Measurements from ENCODE around the gene TAS2R42. TPM values are rescaled to one million over a fixed set of nuclear protein-coding genes. Genes with fewer than 3 reads are reported as not detected.

Gene TAS2R42
- polyA plus RNA-seq, 1 experiment, result not detected

DNA sequence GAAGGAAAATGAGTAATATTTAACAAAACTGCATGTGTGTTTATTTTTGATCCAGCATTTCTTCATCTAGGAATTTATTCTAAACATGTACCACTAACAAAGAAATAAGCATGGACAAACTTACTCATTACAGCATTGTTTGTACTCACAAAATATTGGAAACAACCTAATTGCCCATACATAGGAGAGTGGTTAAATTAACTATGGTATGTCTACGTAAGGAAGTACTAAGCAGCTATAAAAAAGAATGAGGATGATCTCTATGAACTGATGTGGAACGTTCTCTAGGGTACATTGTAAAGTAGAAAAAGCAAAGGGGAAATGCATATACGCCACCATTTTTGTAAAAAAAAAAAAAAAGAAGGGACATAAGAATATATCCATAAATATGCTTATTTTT is 17.4 kb upstream of the TAS2R42 start:
- no peaks in the 10 kb centered on the region for H3K9me3 ChIP-seq (ENCODE audit: control insufficient read depth, insufficient read depth, low read length)
- H3K4me3 ChIP-seq (ENCODE audit: low read depth, low read length), result no peak overlapping the region
- TF ChIP-seq, protein P1, sequence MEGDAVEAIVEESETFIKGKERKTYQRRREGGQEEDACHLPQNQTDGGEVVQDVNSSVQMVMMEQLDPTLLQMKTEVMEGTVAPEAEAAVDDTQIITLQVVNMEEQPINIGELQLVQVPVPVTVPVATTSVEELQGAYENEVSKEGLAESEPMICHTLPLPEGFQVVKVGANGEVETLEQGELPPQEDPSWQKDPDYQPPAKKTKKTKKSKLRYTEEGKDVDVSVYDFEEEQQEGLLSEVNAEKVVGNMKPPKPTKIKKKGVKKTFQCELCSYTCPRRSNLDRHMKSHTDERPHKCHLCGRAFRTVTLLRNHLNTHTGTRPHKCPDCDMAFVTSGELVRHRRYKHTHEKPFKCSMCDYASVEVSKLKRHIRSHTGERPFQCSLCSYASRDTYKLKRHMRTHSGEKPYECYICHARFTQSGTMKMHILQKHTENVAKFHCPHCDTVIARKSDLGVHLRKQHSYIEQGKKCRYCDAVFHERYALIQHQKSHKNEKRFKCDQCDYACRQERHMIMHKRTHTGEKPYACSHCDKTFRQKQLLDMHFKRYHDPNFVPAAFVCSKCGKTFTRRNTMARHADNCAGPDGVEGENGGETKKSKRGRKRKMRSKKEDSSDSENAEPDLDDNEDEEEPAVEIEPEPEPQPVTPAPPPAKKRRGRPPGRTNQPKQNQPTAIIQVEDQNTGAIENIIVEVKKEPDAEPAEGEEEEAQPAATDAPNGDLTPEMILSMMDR (IDR thresholded peaks at IDR 0.05; ENCODE audit: low read depth, low read length), result no peak
- no peak overlapping the region for H3K27ac ChIP-seq (ENCODE audit: low read depth, low read length)
- ChIA-PET CTCF (interaction anchor here (0.8 to 1.3 kb wide), 2 partner anchors 429 to 433 kb away, joined by 3 to 6 read pairs; no protein-coding TSS in a partner anchor), POLR2A (no interaction called here)
- DNase-seq (ENCODE audit: low read depth, low spot score), result no peak
- H3K27me3 ChIP-seq (ENCODE audit: control insufficient read depth, insufficient read depth, low read length), result no peaks in the 10 kb centered on the region

DNA sequence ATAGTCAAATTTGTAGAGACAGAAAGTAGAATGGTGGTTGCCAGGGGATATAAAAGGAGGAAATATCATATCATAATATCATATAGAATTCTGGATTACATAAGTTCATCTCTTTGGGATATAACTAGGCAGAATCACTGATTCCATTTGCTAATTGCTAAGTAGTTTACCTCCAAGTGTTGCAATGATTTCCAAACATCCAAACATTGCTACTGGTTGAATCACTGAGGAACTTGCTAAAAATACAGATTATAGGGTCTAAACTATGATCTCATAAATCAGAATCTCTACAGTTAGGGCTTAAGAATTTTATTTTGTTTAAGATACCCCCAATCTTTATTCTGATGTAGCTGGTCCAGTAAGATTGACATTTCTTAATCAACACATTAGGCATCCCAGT is 16.1 kb upstream of the TAS2R42 start:
- no peaks in the 10 kb centered on the region for H3K27me3 ChIP-seq (ENCODE audit: control insufficient read depth, insufficient read depth, low read length)
- H3K4me3 ChIP-seq (ENCODE audit: low read depth, low read length), result no peak overlapping the region
- TF ChIP-seq, protein P1 (IDR thresholded peaks at IDR 0.05; ENCODE audit: low read depth, low read length), result no peak
- no peaks in the 10 kb centered on the region for H3K9me3 ChIP-seq (ENCODE audit: control insufficient read depth, insufficient read depth, low read length)
- DNase-seq (ENCODE audit: low read depth, low spot score), result no peak
- no peak overlapping the region for H3K27ac ChIP-seq (ENCODE audit: low read depth, low read length)
- POLR2A ChIA-PET, result no interaction called here
- CTCF ChIA-PET, result interaction anchor here (5.5 kb wide), 1 partner anchor 432 kb away, joined by 200 read pairs; no protein-coding TSS in a partner anchor

DNA sequence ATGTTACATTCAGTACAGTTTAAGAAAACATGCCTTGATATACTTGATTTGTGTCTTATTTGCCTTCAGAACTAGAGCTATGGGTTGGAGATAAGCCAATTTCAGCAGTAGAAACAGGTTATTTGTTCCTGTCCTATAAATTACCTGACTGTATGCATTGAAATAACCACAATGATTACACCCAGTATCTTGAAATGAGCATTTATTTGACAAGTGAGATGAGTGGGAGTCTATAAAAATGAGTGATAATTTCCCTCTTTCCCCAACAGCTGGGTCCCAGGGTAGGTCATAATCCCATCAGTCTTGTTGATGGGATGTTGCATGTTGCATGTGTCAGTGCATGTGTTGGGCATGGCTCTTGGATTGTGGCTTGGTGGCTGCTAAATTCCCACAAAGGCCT is 3.7 kb downstream of the TAS2R42 start:
- DNase-seq (ENCODE audit: low read depth, low spot score), result no peak
- Histone ChIP-seq H3K27ac (ENCODE audit: low read depth, low read length) (no peak overlapping the region), H3K4me3 (ENCODE audit: low read depth, low read length) (no peak overlapping the region), H3K27me3 (ENCODE audit: control insufficient read depth, insufficient read depth, low read length) (no peaks in the 10 kb centered on the region), H3K9me3 (ENCODE audit: control insufficient read depth, insufficient read depth, low read length) (no peaks in the 10 kb centered on the region)
- POLR2A ChIA-PET, result interaction anchor here (1.8 kb wide), 1 partner anchor 11 kb away, joined by 5 read pairs; no protein-coding TSS in a partner anchor
- TF ChIP-seq, protein P1 (IDR thresholded peaks at IDR 0.05; ENCODE audit: low read depth, low read length), result no peak
- CTCF ChIA-PET, result interaction anchor here (0.9 to 1.8 kb wide), 2 partner anchors 17 to 323 kb away, joined by 3 to 4 read pairs; no protein-coding TSS in a partner anchor

DNA sequence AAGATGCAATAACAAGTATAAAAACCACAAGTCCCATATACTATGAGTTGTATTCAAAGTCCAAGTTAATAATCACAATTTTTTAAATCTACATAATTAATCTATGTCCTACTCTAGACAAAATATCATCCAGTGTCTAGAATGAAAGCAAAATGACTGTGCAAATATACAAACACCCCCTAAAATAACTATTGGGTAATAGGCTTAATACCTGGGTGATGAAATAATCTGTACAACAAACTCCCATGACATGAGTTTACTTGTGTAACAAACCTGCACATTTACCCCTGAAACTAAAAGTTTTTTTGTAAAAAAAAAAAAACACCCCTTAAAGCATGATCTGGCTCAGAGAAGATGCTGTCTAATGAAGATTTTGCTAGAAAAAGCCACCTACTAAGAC is 4.2 kb downstream of the TAS2R42 start:
- ChIA-PET POLR2A (interaction anchor here (1.8 kb wide), 1 partner anchor 11 kb away, joined by 5 read pairs; no protein-coding TSS in a partner anchor), CTCF (interaction anchor here (0.9 to 1.8 kb wide), 2 partner anchors 17 to 324 kb away, joined by 3 to 4 read pairs; no protein-coding TSS in a partner anchor)

DNA sequence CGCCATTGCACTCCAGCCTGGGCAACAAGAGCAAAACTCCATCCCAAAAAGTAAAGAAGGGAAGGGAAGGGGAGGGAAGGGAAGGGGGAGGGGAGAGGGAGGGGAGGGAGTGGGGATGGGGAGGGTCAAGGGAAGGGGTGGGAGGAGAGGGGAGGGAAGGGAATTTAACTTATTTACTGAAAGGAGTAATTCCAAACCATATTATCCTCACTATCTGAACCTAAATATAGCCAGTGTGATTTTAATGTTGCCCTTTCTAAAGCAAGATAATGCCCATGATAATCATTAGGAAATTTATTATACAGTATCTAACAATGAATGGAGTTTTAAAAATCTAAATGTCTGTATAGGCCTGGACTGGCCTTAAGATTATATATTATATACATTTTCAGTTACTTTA is 8.5 kb downstream of the TAS2R42 start:
- TF ChIP-seq, protein P1 (IDR thresholded peaks at IDR 0.05; ENCODE audit: low read depth, low read length), result no peak
- ChIA-PET POLR2A (no interaction called here), CTCF (no interaction called here)
- no peak for DNase-seq (ENCODE audit: low read depth, low spot score)
- H3K27me3 ChIP-seq (ENCODE audit: control insufficient read depth, insufficient read depth, low read length), result no peaks in the 10 kb centered on the region
- H3K27ac ChIP-seq (ENCODE audit: low read depth, low read length), result no peak overlapping the region
- no peak overlapping the region for H3K4me3 ChIP-seq (ENCODE audit: low read depth, low read length)
- no peaks in the 10 kb centered on the region for H3K9me3 ChIP-seq (ENCODE audit: control insufficient read depth, insufficient read depth, low read length)

More for the DNA sequence above, 4.2 kb downstream of the TAS2R42 start:
- Histone ChIP-seq H3K4me3 (ENCODE audit: low read depth, low read length) (no peak overlapping the region), H3K9me3 (ENCODE audit: control insufficient read depth, insufficient read depth, low read length) (no peaks in the 10 kb centered on the region), H3K27me3 (ENCODE audit: control insufficient read depth, insufficient read depth, low read length) (no peaks in the 10 kb centered on the region), H3K27ac (ENCODE audit: low read depth, low read length) (no peak overlapping the region)
- TF ChIP-seq, protein P1 (IDR thresholded peaks at IDR 0.05; ENCODE audit: low read depth, low read length), result no peak
- no peak for DNase-seq (ENCODE audit: low read depth, low spot score)

Data from AG04450 (cell line).